Measurements from ENCODE around the gene SKOR2.

DNA sequence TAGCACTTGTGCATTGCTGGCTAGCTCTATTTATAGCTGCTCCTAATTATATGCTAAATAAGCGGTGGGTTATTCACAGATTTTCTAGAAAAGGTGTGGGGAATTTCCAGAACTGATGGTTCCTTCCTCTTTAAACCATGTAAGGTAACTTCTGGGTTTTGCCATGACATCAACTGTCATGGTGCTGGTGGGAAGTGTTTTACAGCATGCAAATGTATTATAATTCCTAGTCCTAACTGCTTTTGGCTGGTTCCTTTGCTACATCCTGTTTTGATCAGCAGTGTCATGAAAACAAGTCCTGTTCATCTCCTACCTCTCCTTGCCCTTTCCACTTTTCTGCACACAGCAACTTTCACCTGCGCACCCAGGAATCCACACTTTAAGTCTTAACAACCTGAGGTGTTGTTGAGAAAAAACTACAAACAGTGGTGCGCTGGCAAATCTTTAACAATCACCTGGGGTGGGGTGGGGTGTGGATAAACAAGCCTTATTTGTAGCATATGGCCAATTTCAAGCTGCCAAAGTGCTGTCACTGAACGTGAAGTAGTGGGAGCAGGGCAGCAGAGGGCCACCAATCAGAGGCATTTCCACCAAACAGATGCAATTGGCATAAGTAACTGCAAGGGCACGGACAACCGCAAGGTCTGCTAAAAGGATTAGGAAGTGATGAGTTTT lies 33.4 kb upstream of the SKOR2 start:
- TF ChIP-seq EZH2 (IDR thresholded peaks at IDR 0.05; ENCODE audit: borderline replicate concordance, insufficient read depth, low read depth, low read length, poor library complexity, severe bottlenecking) (no peak), CTCF (IDR thresholded peaks at IDR 0.05) (no peak)
